Endodermal cell (in vitro differentiated cells): ENCODE results near the gene LPIN2. TPM values are rescaled to one million over a fixed set of nuclear protein-coding genes. Genes with fewer than 3 reads are reported as not detected.

Experiments used
- DNase-seq: peaks from one replicate; pipeline ENCODE4 v3.0.0-alpha.2; 2017
- H3K27ac ChIP-seq: 2 replicates; pipeline ENCODE4 v1.5.1; 2013; ENCODE audit warnings: mild to moderate bottlenecking, low read depth, low read length, moderate library complexity
- H3K27me3 ChIP-seq: 2 replicates; pipeline ENCODE4 v1.6.1; 2013; ENCODE audit warnings: mild to moderate bottlenecking, low read length, moderate library complexity; ENCODE audit not compliant: insufficient read depth, control insufficient read depth, poor library complexity, severe bottlenecking
- H3K36me3 ChIP-seq: 2 replicates; pipeline ENCODE4 v1.7.0; 2013; ENCODE audit warnings: mild to moderate bottlenecking, low read length, moderate library complexity; ENCODE audit not compliant: control insufficient read depth, insufficient read depth
- H3K4me1 ChIP-seq: one replicate; pipeline ENCODE4 v1.7.0; 2013; ENCODE audit warnings: low read length; ENCODE audit not compliant: control insufficient read depth, insufficient read depth
- H3K4me3 ChIP-seq: 2 replicates; pipeline ENCODE4 v1.5.1; 2013; ENCODE audit warnings: mild to moderate bottlenecking, low read length, moderate library complexity
- H3K9ac ChIP-seq: 2 replicates; pipeline ENCODE4 v1.6.1; 2013; ENCODE audit warnings: mild to moderate bottlenecking, low read length, moderate library complexity; ENCODE audit not compliant: poor library complexity, severe bottlenecking; ENCODE audit errors: extremely low read depth
- H3K9me3 ChIP-seq: 2 replicates; pipeline ENCODE4 v1.6.1; 2013; ENCODE audit warnings: mild to moderate bottlenecking, low read length, moderate library complexity; ENCODE audit not compliant: control insufficient read depth
- H3K27ac Mint-ChIP-seq: 2 replicates; pipeline ENCODE4 v1.8.0; 2020; ENCODE audit warnings: mixed read lengths
- H3K27me3 Mint-ChIP-seq: 2 replicates; pipeline ENCODE4 v1.8.0; 2021; ENCODE audit warnings: mild to moderate bottlenecking, mixed read lengths; ENCODE audit not compliant: insufficient read depth
- H3K36me3 Mint-ChIP-seq: 2 replicates; pipeline ENCODE4 v1.8.0; 2020; ENCODE audit warnings: low read depth, mixed read lengths
- H3K4me1 Mint-ChIP-seq: 2 replicates; pipeline ENCODE4 v1.8.0; 2020; ENCODE audit warnings: mixed read lengths
- H3K4me3 Mint-ChIP-seq: 2 replicates; pipeline ENCODE4 v1.8.0; 2020; ENCODE audit warnings: mild to moderate bottlenecking, moderate library complexity, mixed read lengths
- H3K9me3 Mint-ChIP-seq: 2 replicates; pipeline ENCODE4 v1.8.0; 2020; ENCODE audit warnings: mild to moderate bottlenecking, mixed read lengths
- WGBS, 2 experiments: methylation state at CpG; one replicate each; pipeline versions ENCODE4 v1.1.5 to v1.1.7; 2013; ENCODE audit warnings: missing lambda C conversion rate in 2 of 2, mixed read lengths in 1 of 2; ENCODE audit not compliant: insufficient coverage in 1 of 2, insufficient read length in 1 of 2; 5-methylcytosine and 5-hydroxymethylcytosine counted together
- total RNA-seq, 2 donors: library from RNA; stranded (reverse); fragmentation: NEBNext Ultra II Directional in 1 of 2; extraction: Animal tissue kit (Norgen Biotek cat#: 25700) in 1 of 2; gene quantifications; 2 replicates in 1 of 2; 3 replicates in 1 of 2; pipeline ENCODE4 v1.2.1, GENCODE V29; 2021
- TF ChIP-seq, protein P1 (sequence below): fragments of 200-600 bp; sonication (generic); conservative IDR thresholded peaks from 2 replicates; pipeline ENCODE4 v1.5.0; 2021; ENCODE audit warnings: antibody characterized with exemption, mild to moderate bottlenecking

Gene LPIN2
- total RNA-seq, 2 donors from 2014 or later: 22.9 to 31.8 TPM

DNA sequence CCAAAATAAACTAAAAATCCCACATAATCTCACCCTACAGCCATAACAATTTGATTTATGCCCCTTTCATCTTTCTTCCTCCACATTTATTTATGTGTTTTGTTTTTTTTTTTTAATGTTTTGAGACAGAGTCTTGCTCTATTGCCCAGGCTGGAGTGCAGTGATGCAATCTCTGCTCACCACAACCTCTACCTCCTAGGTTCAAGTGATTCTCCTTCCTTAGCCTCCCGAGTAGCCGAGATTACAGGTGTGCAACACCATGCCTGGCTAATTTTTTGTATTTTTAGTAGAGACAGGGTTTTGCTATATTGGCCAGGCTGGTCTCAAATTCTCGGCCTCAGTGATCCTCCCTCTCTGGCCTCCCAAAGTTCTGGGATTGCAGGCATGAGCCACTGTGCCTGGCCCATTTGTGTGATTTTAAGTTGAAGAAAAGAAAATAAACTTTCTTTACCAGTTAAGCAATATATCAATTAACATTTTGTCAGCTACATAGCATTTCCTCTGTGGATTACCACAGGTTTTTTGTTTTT is 35.9 kb upstream of the LPIN2 start:
- no peak overlapping the region for H3K9ac ChIP-seq
- H3K36me3 ChIP-seq: no peaks in the 10 kb centered on the region
- H3K4me1 ChIP-seq: peaks cover 4% of the 10 kb centered on the region
- peaks cover 13% of the 10 kb centered on the region for H3K9me3 Mint-ChIP-seq
- no peak overlapping the region for H3K4me3 Mint-ChIP-seq
- H3K36me3 Mint-ChIP-seq: peaks cover 2% of the 10 kb centered on the region
- no peaks in the 10 kb centered on the region for H3K27me3 ChIP-seq
- H3K4me1 Mint-ChIP-seq: peaks cover 34% of the 10 kb centered on the region
- H3K27ac Mint-ChIP-seq: no peak overlapping the region
- DNase-seq: no peak
- H3K27me3 Mint-ChIP-seq: peaks cover 3% of the 10 kb centered on the region
- WGBS, 2 experiments: 90 to 95% methylated on average over 3 of the region's 3 CpGs
- H3K4me3 ChIP-seq: no peak overlapping the region
- H3K27ac ChIP-seq: no peak overlapping the region
- H3K9me3 ChIP-seq: peaks cover 17% of the 10 kb centered on the region
- TF ChIP-seq, protein P1, sequence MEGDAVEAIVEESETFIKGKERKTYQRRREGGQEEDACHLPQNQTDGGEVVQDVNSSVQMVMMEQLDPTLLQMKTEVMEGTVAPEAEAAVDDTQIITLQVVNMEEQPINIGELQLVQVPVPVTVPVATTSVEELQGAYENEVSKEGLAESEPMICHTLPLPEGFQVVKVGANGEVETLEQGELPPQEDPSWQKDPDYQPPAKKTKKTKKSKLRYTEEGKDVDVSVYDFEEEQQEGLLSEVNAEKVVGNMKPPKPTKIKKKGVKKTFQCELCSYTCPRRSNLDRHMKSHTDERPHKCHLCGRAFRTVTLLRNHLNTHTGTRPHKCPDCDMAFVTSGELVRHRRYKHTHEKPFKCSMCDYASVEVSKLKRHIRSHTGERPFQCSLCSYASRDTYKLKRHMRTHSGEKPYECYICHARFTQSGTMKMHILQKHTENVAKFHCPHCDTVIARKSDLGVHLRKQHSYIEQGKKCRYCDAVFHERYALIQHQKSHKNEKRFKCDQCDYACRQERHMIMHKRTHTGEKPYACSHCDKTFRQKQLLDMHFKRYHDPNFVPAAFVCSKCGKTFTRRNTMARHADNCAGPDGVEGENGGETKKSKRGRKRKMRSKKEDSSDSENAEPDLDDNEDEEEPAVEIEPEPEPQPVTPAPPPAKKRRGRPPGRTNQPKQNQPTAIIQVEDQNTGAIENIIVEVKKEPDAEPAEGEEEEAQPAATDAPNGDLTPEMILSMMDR: no peak

DNA sequence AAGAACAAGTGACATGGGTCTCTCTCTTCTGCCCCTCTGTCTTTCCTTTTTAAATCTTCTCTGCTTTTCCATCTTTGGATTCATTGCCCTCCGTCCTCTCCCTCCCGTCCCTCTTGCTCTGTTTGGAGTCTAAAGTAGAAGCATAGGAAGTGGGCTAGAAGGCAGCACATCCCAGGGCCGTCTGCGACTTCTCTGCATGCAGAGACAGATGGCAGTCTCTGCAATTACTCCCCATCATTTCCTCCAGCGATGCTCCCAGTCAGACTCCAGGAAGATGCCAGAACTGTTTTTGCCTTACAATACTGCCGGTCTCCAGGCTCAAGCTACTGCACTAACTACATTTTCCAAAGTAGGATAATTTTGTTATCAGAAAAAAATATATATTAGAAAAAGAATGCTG is 35.2 kb upstream of the LPIN2 start:
- TF ChIP-seq, protein P1: no peak
- peaks cover 6% of the 10 kb centered on the region for H3K9me3 Mint-ChIP-seq
- WGBS, 2 experiments: 80 to 86% methylated on average over 1 to 5 of the region's 6 CpGs
- no peak overlapping the region for H3K4me3 Mint-ChIP-seq
- DNase-seq: no peak
- Histone ChIP-seq H3K9me3 (peaks cover 11% of the 10 kb centered on the region), H3K27ac (no peak overlapping the region), H3K9ac (no peak overlapping the region), H3K36me3 (no peaks in the 10 kb centered on the region), H3K4me3 (no peak overlapping the region), H3K27me3 (no peaks in the 10 kb centered on the region), H3K4me1 (peaks cover 4% of the 10 kb centered on the region)
- peaks cover 2% of the 10 kb centered on the region for H3K27me3 Mint-ChIP-seq
- H3K36me3 Mint-ChIP-seq: peaks cover 2% of the 10 kb centered on the region
- H3K27ac Mint-ChIP-seq: no peak overlapping the region
- H3K4me1 Mint-ChIP-seq: peaks cover 34% of the 10 kb centered on the region

DNA sequence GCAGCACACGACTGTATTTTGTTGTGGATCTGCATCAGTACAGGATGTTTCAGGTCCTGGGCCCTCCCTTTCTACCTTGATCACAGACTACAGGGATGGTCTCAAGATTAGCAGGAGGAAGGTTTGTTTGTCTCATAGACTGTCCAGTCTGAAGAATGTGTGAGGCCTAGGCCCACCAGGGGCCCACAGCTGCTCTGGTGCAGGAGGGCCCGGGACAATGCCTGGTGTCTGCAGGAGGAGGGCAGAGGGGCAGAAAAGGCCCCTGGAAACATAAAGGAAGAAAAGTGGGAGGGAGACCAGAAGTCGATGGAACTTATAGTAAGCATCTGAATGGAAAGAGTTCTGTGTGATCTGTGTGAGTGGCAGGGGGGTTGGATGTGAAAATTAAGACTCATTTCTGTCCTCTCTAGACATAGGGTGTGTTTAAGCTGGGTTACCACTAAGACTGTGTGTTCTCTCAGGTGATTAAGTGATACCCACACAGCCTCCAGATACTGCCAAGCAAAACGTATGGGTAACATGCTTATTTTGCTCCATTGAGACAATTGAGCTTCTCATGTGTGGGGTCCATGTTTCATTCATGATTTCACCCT is 33.4 kb upstream of the LPIN2 start:
- no peaks in the 10 kb centered on the region for H3K27me3 Mint-ChIP-seq
- H3K9ac ChIP-seq: no peak overlapping the region
- H3K4me1 ChIP-seq: peaks cover 9% of the 10 kb centered on the region
- H3K27ac Mint-ChIP-seq: peak overlapping the region; percentile 33
- H3K36me3 ChIP-seq: no peaks in the 10 kb centered on the region
- peaks cover 32% of the 10 kb centered on the region for H3K4me1 Mint-ChIP-seq
- H3K36me3 Mint-ChIP-seq: no peaks in the 10 kb centered on the region
- TF ChIP-seq, protein P1: no peak
- H3K27ac ChIP-seq: no peak overlapping the region
- H3K9me3 ChIP-seq: no peaks in the 10 kb centered on the region
- no peaks in the 10 kb centered on the region for H3K9me3 Mint-ChIP-seq
- H3K4me3 ChIP-seq: no peak overlapping the region
- DNase-seq: no peak
- H3K27me3 ChIP-seq: no peaks in the 10 kb centered on the region
- H3K4me3 Mint-ChIP-seq: no peak overlapping the region
- 85 to 100% methylated on average over 2 to 4 of the region's 4 CpGs for WGBS, 2 experiments
